ENCODE measurements around the gene RGS16.

DNA sequence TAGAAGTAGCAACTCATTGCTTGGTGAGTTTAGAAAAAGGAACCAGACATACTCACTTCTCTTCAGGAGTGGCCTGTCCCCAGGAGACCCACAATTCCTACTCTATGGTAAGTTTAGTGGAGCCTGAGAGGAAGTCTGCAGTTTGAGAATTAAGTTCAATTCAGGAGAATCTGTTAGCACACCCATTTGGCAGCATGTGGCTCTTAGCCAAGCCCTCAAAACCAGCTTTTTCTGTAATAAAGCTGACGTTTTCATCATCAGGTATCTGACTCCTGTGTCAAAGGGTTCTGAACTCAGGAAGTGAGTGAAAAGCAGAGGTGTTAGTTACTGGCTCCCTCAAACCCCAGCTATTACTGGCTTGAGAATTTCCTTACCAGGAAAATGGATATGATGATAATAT lies 20.4 kb upstream of the RGS16 start:
- TF ChIP-seq, protein P1, sequence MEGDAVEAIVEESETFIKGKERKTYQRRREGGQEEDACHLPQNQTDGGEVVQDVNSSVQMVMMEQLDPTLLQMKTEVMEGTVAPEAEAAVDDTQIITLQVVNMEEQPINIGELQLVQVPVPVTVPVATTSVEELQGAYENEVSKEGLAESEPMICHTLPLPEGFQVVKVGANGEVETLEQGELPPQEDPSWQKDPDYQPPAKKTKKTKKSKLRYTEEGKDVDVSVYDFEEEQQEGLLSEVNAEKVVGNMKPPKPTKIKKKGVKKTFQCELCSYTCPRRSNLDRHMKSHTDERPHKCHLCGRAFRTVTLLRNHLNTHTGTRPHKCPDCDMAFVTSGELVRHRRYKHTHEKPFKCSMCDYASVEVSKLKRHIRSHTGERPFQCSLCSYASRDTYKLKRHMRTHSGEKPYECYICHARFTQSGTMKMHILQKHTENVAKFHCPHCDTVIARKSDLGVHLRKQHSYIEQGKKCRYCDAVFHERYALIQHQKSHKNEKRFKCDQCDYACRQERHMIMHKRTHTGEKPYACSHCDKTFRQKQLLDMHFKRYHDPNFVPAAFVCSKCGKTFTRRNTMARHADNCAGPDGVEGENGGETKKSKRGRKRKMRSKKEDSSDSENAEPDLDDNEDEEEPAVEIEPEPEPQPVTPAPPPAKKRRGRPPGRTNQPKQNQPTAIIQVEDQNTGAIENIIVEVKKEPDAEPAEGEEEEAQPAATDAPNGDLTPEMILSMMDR (conservative IDR thresholded peaks at IDR 0.05; ENCODE audit: low read depth, low read length) = no peak
- TF ChIP-seq EZH2 (IDR thresholded peaks at IDR 0.05; ENCODE audit: low read length, unreplicated experiment) = no peak

Measured in PC-3 (cell line).